Stimulated activated naive CD4-positive, alpha-beta T cell treated with Interleukin-2 at 50 U/mL for 16 hours (primary cell): ENCODE results near the gene RAMP3.

Experiments
- DNase-seq: peaks from one replicate; lab custom pipeline; 2025; lab: John Stamatoyannopoulos, UW

RAMP3 gene

GRCh38 chr7:45180084-45180986, 22.7 kb downstream of the RAMP3 start:
- no peak for DNase-seq

GRCh38 chr7:45181286-45181960, 23.8 kb downstream of the RAMP3 start:
- DNase-seq: no peak

GRCh38 chr7:45181991-45182855, 24.6 kb downstream of the RAMP3 start:
- no peak for DNase-seq

GRCh38 chr7:45182856-45183710, 25.5 kb downstream of the RAMP3 start:
- no peak for DNase-seq

GRCh38 chr7:45183711-45184210, 26.2 kb downstream of the RAMP3 start:
- DNase-seq: no peak

- DNase-seq: no peak
Measured at GRCh38 chr7:45184326-45185027, 26.9 kb downstream of the RAMP3 start.

GRCh38 chr7:45185028-45185863, 27.7 kb downstream of the RAMP3 start:
- DNase-seq: no peak

GRCh38 chr7:45185864-45186250, 28.3 kb downstream of the RAMP3 start:
- DNase-seq: no peak

- no peak for DNase-seq
Measured at GRCh38 chr7:45186261-45186813, 28.7 kb downstream of the RAMP3 start.

GRCh38 chr7:45187089-45187945, 29.7 kb downstream of the RAMP3 start:
- no peak for DNase-seq

GRCh38 chr7:45187946-45188411, 30.4 kb downstream of the RAMP3 start:
- no peak for DNase-seq

- no peak for DNase-seq
Measured at GRCh38 chr7:45188736-45189135, 31.1 kb downstream of the RAMP3 start.

GRCh38 chr7:45189151-45189970, 31.8 kb downstream of the RAMP3 start:
- DNase-seq: no peak

- no peak for DNase-seq
Measured at GRCh38 chr7:45190406-45191165, 33.0 kb downstream of the RAMP3 start.

- DNase-seq: no peak
Measured at GRCh38 chr7:45191396-45191795, 33.8 kb downstream of the RAMP3 start.

- DNase-seq: no peak
Measured at GRCh38 chr7:45192621-45193041, 35.0 kb downstream of the RAMP3 start.

GRCh38 chr7:45193828-45194227, 36.2 kb downstream of the RAMP3 start:
- DNase-seq: no peak
